SH-SY5Y (cell line): Measurements from ENCODE around the gene NRN1L.

Experiments used
- GATA2 ChIP-seq: IDR thresholded peaks from 2 replicates; pipeline ENCODE4 v1.6.1; 2011; ENCODE audit warnings: mild to moderate bottlenecking, low read depth, low read length
- GATA3 ChIP-seq: IDR thresholded peaks from 2 replicates; pipeline ENCODE4 v1.6.1; 2011; ENCODE audit warnings: low read depth, mild to moderate bottlenecking, low read length, moderate library complexity

Gene NRN1L

DNA sequence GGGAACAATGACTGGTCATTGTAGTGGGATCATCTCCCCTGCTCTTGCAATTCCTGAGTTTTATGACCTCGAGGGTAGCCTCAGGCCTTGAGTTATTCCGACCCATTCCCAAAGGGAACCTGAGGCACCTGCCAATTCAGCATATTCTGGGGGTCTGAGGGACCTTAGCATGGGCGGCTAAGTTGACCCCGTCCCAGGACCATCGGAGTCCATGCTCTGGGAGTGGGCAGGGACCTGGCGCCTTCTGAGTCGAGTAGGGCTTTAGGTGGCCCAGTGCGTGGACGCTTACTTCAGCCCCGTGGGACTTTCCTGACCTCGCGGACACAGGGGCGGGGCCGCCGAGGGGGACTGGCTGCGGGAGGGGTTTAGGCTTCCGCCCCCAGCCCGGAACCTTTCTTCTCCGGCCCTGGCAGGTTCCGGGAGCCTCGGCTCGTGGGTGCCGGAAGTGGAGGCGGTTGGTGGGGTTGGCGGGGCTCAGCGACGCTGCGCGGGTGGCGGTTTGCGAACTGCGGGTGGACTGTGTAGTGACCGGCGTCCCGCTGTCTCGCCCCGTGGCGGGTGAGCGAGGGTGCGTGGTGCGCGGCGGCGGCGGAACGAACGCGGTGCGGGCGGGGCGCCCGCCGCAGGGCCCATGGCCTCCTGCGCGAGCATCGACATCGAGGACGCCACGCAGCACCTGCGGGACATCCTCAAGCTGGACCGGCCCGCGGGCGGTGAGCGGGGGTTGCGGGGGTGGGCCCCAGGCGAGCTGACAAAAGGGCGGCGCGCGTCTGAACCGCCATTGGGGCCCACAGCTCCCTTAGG, 11.9 kb upstream of the NRN1L start, which contains the start of gene EDC4:
TSS of gene EDC4 (plus strand) at position 422 of the 804 bp plus-strand sequence. CDS start at position 632, 210 bp downstream.
- TF ChIP-seq GATA3 = no peak
- TF ChIP-seq GATA2 = no peak

DNA sequence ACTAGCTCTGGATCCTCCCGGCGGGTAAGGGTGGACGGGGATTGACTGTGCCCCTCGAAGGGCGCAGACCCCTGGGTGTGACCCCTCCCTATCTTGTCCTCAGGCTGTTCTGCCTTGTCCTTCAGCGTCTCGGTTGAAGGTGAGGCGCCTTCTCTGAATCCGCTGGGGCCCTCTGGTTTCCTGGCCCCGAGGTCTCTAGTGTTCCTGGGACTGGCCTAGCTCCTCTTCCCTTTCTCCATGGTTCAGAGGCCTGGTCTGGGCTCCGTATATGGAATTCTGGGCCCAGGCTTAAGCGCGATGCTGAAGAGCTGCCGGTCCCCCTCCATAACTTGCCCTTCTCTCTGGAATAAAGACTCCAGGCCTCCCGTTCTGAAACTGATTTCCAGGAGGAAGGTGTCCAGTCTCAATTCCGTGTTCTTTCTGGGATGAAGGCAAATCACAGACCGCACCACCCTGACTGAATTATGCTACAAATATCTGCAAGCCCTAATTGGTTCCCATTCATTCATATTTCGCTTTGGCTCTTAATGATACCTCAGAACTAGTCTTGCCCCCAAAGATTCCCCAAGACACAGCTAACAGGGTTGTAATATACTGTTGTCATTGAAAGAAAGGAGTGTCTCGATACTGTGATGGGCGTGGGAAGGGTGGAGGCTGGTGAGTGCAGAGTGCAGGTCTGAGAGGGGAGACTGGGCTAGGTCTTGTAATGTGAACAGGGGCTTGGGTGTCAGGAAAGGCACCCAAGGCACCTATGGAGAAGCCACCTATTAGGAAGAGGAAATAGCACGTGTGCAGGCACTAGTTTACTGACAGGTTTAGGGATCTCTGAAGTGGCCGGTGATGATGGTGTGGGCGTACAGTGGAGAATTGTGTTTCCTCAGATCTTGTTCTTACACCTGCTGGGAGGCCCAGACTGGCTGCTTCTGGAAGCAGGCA, 11.0 kb upstream of the NRN1L start:
- TF ChIP-seq GATA3 (no peak), GATA2 (no peak)

DNA sequence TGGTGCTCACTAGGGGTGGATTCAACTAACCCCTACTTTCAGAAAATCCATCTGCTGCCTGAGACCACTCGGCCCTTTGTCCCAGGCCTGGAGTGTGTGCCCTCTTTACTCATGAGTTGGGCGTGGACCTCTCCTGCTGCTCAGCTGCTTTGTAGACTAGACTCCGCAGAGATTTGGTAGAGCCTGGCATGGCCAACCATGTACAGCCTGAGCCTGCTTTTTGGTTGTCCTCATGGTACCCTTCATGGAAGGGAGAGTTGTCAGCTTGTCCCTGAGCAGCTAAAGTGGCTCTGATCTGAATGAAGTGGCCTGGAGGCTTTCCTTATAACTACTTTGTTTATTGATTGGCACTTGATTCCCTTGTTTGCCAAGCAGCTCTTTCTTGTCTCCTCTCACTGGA, 10.3 kb upstream of the NRN1L start:
- TF ChIP-seq GATA3 = no peak
- TF ChIP-seq GATA2 = no peak

- TF ChIP-seq GATA2 = no peak
- TF ChIP-seq GATA3 = no peak
Measured at GRCh38 chr16:67877064-67877463, 7.6 kb upstream of the NRN1L start.

GRCh38 chr16:67878232-67878631, 6.5 kb upstream of the NRN1L start:
- TF ChIP-seq GATA2 (no peak), GATA3 (no peak)

DNA sequence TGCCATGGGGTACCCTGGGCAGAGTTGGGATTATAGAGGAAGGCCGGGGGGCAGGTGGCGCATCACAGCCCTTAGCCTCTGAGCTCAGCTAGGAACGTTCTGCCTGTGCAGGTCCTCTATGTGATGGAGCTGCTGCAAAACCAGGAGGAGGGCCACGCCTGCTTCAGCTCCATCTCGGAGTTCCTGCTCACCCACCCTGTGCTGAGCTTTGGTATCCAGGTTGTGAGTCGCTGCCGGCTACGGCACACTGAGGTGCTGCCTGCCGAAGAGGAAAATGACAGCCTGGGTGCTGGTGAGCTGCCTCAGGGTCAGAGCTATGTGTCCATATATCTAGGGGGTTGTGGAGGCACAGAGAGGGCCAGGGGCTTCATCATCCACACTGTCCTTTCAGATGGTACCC, 5.8 kb upstream of the NRN1L start:
- TF ChIP-seq GATA2 = no peak
- TF ChIP-seq GATA3 = no peak

DNA sequence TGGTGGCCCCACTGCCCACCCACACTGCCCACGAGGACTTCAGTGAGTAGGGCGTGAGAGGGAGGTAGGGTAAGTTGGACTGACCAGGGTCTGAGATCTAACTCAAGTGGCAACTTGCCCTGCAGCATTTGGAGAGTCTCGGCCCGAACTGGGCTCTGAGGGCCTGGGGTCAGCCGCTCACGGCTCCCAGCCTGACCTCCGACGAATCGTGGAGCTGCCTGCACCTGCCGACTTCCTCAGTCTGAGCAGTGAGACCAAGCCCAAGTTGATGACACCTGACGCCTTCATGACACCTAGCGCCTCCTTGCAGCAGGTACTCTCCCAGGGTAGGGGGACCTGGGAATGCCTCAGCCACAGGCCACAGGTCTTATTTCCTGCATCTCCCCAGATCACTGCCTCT, 5.2 kb upstream of the NRN1L start:
- TF ChIP-seq GATA2 (no peak), GATA3 (no peak)

GRCh38 chr16:67879936-67880335, 4.7 kb upstream of the NRN1L start:
- no peak for TF ChIP-seq GATA3
- no peak for TF ChIP-seq GATA2

GRCh38 chr16:67880584-67880983, 4.1 kb upstream of the NRN1L start:
- TF ChIP-seq GATA2 (no peak), GATA3 (no peak)

GRCh38 chr16:67881621-67882161, 3.0 kb upstream of the NRN1L start:
- TF ChIP-seq GATA2 = no peak
- no peak for TF ChIP-seq GATA3

DNA sequence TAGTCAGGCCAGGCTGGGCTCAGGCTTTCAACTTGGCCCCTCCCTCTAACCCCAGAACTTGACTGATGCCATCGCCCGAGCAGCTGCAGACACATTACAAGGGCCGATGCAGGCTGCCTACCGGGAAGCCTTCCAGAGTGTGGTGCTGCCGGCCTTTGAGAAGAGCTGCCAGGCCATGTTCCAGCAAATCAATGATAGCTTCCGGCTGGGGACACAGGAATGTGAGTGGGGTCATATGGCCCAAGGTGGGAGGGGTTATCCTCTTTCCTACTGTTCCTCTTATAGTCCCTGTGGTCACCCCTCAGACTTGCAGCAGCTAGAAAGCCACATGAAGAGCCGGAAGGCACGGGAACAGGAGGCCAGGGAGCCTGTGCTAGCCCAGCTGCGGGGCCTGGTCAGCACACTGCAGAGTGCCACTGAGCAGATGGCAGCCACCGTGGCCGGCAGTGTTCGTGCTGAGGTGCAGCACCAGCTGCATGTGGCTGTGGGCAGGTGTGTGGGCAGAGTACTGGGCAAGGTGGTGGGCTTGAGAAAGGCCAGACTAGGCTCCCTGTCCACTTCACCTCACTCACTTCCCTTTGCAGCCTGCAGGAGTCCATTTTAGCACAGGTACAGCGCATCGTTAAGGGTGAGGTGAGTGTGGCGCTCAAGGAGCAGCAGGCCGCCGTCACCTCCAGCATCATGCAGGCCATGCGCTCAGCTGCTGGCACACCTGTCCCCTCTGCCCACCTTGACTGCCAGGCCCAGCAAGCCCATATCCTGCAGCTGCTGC, 2.1 kb upstream of the NRN1L start:
- no peak for TF ChIP-seq GATA2
- TF ChIP-seq GATA3 = no peak

DNA sequence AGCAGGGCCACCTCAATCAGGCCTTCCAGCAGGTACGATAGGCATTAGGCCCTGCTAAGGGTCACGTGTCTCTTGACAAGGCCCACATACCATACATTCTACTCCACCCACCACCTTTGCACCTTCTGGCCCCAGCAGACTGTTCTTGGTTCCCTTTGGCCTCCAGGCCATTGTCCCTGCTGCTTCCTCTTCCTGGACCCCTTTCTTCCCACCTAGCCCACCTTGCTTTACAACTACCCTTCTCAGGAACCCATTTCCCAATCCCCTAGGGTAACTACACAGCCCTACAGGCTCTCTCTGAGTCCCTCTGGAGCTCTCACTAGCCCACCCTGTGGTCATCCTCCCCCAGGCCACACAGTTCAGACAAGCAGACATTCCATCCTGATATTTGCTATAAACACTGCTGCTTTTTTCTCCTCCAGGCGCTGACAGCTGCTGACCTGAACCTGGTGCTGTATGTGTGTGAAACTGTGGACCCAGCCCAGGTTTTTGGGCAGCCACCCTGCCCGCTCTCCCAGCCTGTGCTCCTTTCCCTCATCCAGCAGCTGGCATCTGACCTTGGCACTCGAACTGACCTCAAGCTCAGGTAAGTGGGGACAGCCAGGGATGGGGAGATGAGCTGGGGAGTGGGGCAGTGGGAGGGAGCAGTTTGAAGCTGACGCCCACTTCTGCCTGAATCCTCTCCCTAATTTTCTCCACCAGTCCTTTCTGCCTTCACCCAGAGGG, 1.4 kb upstream of the NRN1L start:
- TF ChIP-seq GATA3 (no peak), GATA2 (no peak)

GRCh38 chr16:67883872-67884261, 818 bp upstream of the NRN1L start:
- TF ChIP-seq GATA3 = no peak
- TF ChIP-seq GATA2 = no peak
